PFSK-1 (cell line): ENCODE measurements around the gene ATMIN.

Source experiments
- FOXP2 ChIP-seq: optimal IDR thresholded peaks from 2 replicates; pipeline ENCODE3; 2011; ENCODE audit warnings: borderline replicate concordance, control low read depth, inconsistent platforms; ENCODE audit not compliant: insufficient read depth; ENCODE audit errors: extremely low read length, extremely low read depth
- POLR2AphosphoS5 ChIP-seq: IDR thresholded peaks from 2 replicates; pipeline ENCODE4 v1.6.1; 2012; ENCODE audit warnings: low read depth, mild to moderate bottlenecking, control low read depth, low read length, moderate library complexity
- SIN3A ChIP-seq: IDR thresholded peaks from 2 replicates; pipeline ENCODE4 v1.6.1; 2012; ENCODE audit warnings: mild to moderate bottlenecking, low read length, moderate library complexity, borderline replicate concordance; ENCODE audit not compliant: insufficient read depth
- TAF1 ChIP-seq: IDR thresholded peaks from 2 replicates; pipeline ENCODE4 v1.6.1; 2012; ENCODE audit warnings: low read length, control low read depth, borderline replicate concordance; ENCODE audit not compliant: insufficient read depth
- TF ChIP-seq, protein P1 (sequence below), 2 experiments: IDR thresholded peaks; 2 replicates each; pipeline versions ENCODE4 v1.6.1 to v1.8.0; 2011 to 2012; ENCODE audit warnings: low read depth in 2 of 2, low read length in 2 of 2, control low read depth in 1 of 2, inconsistent platforms in 1 of 2, mild to moderate bottlenecking in 1 of 2, moderate library complexity in 1 of 2; ENCODE audit not compliant: insufficient read depth in 1 of 2

Gene ATMIN

DNA sequence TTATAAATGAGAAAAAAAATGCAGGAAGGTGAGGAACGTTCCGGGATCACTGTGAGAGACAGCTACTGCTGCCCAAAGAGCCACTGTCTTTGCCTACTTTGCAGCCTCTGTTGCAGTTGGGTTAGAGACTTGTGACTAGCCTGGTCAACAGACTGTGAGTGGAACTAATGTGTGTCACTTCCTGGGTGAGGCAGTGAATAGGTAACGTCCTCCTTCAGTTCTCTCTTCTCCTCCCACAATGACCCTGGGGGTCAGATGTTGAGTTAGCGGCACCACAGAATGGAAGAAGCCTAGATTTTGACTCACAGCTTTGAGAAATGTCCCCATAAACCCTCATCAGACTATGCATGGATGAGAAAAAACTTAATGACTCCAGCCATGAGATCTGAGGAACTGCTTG is 36.2 kb downstream of the ATMIN start:
- no peak for TF ChIP-seq FOXP2
- TF ChIP-seq SIN3A = no peak
- no peak for TF ChIP-seq POLR2AphosphoS5
- TF ChIP-seq, protein P1, sequence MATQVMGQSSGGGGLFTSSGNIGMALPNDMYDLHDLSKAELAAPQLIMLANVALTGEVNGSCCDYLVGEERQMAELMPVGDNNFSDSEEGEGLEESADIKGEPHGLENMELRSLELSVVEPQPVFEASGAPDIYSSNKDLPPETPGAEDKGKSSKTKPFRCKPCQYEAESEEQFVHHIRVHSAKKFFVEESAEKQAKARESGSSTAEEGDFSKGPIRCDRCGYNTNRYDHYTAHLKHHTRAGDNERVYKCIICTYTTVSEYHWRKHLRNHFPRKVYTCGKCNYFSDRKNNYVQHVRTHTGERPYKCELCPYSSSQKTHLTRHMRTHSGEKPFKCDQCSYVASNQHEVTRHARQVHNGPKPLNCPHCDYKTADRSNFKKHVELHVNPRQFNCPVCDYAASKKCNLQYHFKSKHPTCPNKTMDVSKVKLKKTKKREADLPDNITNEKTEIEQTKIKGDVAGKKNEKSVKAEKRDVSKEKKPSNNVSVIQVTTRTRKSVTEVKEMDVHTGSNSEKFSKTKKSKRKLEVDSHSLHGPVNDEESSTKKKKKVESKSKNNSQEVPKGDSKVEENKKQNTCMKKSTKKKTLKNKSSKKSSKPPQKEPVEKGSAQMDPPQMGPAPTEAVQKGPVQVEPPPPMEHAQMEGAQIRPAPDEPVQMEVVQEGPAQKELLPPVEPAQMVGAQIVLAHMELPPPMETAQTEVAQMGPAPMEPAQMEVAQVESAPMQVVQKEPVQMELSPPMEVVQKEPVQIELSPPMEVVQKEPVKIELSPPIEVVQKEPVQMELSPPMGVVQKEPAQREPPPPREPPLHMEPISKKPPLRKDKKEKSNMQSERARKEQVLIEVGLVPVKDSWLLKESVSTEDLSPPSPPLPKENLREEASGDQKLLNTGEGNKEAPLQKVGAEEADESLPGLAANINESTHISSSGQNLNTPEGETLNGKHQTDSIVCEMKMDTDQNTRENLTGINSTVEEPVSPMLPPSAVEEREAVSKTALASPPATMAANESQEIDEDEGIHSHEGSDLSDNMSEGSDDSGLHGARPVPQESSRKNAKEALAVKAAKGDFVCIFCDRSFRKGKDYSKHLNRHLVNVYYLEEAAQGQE (IDR thresholded peaks at IDR 0.05; ENCODE audit: insufficient read depth in 1 of 2, low read depth in 2 of 2, low read length in 2 of 2) = no peak
- no peak for TF ChIP-seq TAF1

DNA sequence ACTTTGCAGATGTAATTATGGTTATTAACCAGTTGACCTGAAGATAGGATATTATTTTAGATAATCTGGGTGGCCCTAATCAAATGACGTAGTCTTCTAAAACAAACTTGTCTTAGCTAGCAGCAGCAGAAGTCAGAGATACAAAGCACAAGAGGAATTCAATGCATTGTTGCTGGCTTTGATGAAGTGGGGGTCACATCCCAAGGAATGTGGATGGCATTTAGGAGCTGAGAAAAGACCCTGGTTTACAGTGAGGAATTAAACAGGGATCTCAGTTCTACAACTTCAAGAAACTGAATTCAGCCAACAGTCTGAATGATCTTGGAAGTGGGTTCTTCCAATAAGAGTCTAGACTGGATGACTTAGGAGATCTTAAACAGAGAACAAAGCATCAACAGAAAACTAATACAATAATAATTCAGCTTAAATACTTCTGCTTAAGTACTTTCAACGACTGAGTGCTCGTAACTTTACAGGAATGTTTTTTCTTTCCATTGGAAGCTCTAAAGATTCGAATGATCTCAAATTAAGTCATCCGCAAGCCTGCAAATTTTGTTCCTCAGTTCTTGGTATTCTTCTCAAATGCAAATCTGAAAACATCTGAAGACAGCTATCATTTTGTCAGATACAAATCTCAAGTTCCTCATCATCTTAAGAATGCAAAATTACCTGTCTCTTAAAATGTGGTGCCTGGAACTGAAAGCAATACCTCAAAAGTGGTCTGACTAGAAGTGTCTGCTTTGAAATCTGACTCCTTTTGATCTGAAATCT is 38.1 kb downstream of the ATMIN start:
- TF ChIP-seq, protein P1 (IDR thresholded peaks at IDR 0.05; ENCODE audit: insufficient read depth in 1 of 2, low read depth in 2 of 2, low read length in 2 of 2) = no peak
- TF ChIP-seq POLR2AphosphoS5 (no peak), TAF1 (no peak), FOXP2 (no peak), SIN3A (no peak)

DNA sequence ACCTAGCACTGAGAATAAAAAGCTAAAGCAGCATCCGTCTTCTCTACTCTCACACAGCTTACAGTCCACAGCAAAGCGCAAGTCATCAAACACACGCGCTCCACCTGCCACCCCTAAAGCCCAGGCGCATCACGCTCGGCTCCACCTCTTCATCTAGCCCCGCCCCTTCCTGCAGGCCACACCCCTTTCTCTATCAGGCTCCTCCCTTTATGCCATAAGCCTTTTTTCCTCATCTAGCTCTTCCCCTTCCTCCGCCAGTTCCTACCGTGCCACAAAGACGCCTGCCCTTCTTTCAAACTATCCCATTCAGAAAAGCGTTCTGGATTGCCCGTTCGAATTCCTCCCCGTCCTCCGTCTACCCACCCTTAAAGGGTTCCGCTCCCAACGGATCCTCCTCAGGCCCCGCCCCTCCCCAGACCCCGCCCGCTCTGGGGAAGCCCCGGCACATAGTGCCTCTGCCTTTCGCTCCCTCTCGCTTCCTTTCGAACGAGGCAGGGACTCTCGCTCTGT is 41.0 kb downstream of the ATMIN start:
- TF ChIP-seq, protein P1 (IDR thresholded peaks at IDR 0.05; ENCODE audit: insufficient read depth in 1 of 2, low read depth in 2 of 2, low read length in 2 of 2) = no peak
- TF ChIP-seq TAF1 = no peak
- no peak for TF ChIP-seq POLR2AphosphoS5
- no peak for TF ChIP-seq SIN3A
- no peak for TF ChIP-seq FOXP2

DNA sequence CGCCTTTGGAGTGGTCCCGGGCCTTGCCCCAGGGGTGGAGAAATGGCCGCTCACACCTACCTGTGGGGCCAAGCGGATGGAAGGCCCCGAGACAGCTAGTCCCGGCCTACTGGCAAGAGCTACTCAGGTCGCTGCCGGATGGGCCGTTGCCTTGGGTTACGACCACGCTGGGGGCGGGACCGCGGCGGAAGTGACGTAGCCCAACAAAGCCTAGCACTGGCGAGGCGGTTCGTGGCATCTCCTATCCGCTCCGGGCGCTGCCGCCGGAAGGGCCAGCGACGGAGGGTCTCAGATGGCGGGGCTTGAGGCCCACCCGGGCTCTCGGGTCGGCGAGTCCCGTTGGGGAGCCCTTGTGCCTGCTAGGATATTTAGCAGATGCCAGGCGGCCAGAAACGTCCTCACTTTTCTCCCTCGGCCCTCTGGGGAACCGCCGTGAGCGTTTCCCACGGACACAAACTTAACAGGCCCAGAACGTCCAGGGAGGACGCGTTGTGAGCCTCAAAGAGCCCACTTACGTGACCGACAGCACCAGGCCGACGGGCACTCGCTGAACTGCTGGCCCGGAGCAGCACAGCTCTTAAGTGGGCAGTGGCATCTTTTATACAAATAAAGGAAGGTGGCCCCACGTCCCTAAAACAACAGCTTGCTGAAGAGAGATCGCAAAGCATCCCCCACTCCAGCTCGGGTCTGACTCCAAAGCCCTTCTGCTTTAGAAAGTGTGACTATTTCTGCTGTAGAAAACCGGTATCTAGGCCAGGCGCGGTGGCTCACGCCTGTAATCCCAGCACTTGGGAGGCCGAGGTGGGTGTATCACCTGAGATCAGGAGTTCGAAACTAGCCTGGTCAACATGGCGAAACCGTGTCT is 41.7 kb downstream of the ATMIN start, which contains the start of gene C16orf46:
C16orf46 (minus strand) TSS at position 163 of the 865 bp plus-strand sequence. CDS start 13,283 bp downstream, outside the sequence.
- TF ChIP-seq FOXP2 (peak; percentile 88), TAF1 (no peak), SIN3A (peak; percentile 92; the same call in 1 of the 2 replicates), POLR2AphosphoS5 (peak; percentile 57; the same call in 1 of the 2 replicates)
- TF ChIP-seq, protein P1 (IDR thresholded peaks at IDR 0.05; ENCODE audit: insufficient read depth in 1 of 2, low read depth in 2 of 2, low read length in 2 of 2) = no peak
